A673 (cell line): Measurements from ENCODE around the gene LBHD2.

Source experiments
- EZH2 ChIP-seq: fragments of 200-600 bp; sonication (generic); IDR thresholded peaks from 2 replicates; pipeline ENCODE4 v1.6.1; 2017; ENCODE audit warnings: borderline replicate concordance, low read depth, mild to moderate bottlenecking, mixed read lengths, antibody characterized with exemption, low read length; ENCODE audit not compliant: poor library complexity, severe bottlenecking
- TF ChIP-seq, protein P1 (sequence below): fragments of 300-800, 200-600 bp; sonication (generic); conservative IDR thresholded peaks from 2 replicates; pipeline ENCODE4 v1.5.1; 2017; ENCODE audit warnings: low read depth, mild to moderate bottlenecking, antibody characterized with exemption, low read length, moderate library complexity, mixed read lengths

DNA sequence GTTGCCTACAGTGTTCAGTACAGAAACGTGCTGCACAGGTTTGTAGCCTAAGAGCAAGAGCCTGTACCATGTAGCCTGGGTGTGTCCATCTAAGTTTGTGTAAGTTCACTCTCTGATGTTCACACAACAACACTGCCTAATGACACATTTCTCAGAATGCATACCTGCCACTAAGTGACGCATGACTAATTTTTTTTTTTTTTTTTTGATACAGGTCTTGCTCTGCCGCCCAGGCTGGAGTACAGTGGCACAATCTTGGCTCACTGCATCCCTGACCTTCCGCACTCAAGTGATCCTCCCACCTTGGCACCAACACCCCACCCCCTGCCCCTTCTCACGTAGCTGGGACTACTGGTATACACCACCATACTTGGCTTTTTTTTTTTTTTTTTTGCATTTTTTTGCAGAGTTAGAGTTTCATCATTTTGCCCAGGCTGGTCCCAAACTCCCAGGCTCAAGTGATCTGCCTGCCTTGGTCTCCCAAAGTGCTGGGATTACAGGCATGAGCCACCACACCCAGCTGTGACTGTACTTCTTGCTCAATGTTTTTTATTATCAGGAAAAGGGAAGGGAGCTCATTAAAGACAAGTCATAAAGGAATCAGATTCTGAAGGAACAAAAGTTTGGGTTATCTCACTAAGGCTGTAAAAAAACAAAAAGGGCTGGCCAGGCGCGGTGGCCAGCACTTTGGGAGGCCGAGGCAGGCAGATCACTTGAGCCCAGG, 16.6 kb upstream of the LBHD2 start:
- TF ChIP-seq, protein P1, sequence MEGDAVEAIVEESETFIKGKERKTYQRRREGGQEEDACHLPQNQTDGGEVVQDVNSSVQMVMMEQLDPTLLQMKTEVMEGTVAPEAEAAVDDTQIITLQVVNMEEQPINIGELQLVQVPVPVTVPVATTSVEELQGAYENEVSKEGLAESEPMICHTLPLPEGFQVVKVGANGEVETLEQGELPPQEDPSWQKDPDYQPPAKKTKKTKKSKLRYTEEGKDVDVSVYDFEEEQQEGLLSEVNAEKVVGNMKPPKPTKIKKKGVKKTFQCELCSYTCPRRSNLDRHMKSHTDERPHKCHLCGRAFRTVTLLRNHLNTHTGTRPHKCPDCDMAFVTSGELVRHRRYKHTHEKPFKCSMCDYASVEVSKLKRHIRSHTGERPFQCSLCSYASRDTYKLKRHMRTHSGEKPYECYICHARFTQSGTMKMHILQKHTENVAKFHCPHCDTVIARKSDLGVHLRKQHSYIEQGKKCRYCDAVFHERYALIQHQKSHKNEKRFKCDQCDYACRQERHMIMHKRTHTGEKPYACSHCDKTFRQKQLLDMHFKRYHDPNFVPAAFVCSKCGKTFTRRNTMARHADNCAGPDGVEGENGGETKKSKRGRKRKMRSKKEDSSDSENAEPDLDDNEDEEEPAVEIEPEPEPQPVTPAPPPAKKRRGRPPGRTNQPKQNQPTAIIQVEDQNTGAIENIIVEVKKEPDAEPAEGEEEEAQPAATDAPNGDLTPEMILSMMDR: no peak
- no peak for TF ChIP-seq EZH2
